HG02884 (cell line): ENCODE results near the gene CUX1.
"Not testable (repeated sequence)": the region's sequence is repeated elsewhere in the genome, so short reads cannot be mapped to it uniquely, and the experiment has no call there.

Experiments used
- ATAC-seq: cut with Tn5 transposase; IDR thresholded peaks from one replicate; pipeline ENCODE4 v1.9.1; 2021; ENCODE audit warnings: mild to moderate bottlenecking, moderate library complexity; ENCODE audit not compliant: unreplicated experiment

CUX1 gene

GRCh38 chr7:101849314-101849713 lies 31.9 kb downstream of the CUX1 start:
- ATAC-seq = not testable (repeated sequence)

- not testable (repeated sequence) for ATAC-seq
Measured at GRCh38 chr7:101852364-101852763, 34.9 kb downstream of the CUX1 start.

- ATAC-seq = no peak
Measured at GRCh38 chr7:101853684-101854083, 36.3 kb downstream of the CUX1 start.

GRCh38 chr7:101854084-101854865 lies 36.8 kb downstream of the CUX1 start:
- no peak for ATAC-seq

GRCh38 chr7:101856473-101857357 lies 39.3 kb downstream of the CUX1 start:
- ATAC-seq = peak; percentile 81

GRCh38 chr7:101857358-101857811 lies 40.0 kb downstream of the CUX1 start:
- peak; percentile 33 for ATAC-seq

- no peak for ATAC-seq
Measured at GRCh38 chr7:101858437-101859385, 41.3 kb downstream of the CUX1 start.

GRCh38 chr7:101859411-101860106 lies 42.1 kb downstream of the CUX1 start:
- ATAC-seq = no peak

GRCh38 chr7:101860316-101861217 lies 43.1 kb downstream of the CUX1 start:
- no peak for ATAC-seq

GRCh38 chr7:101861218-101861775 lies 43.9 kb downstream of the CUX1 start:
- ATAC-seq = no peak

GRCh38 chr7:101862280-101863220 lies 45.1 kb downstream of the CUX1 start:
- no peak for ATAC-seq

- no peak for ATAC-seq
Measured at GRCh38 chr7:101863598-101863997, 46.2 kb downstream of the CUX1 start.

GRCh38 chr7:101864039-101864438 lies 46.6 kb downstream of the CUX1 start:
- no peak for ATAC-seq

- ATAC-seq = no peak
Measured at GRCh38 chr7:101865031-101865430, 47.6 kb downstream of the CUX1 start.

- no peak for ATAC-seq
Measured at GRCh38 chr7:101865455-101865854, 48.0 kb downstream of the CUX1 start.

- no peak for ATAC-seq
Measured at GRCh38 chr7:101866328-101866727, 48.9 kb downstream of the CUX1 start.

- no peak for ATAC-seq
Measured at GRCh38 chr7:101867265-101867664, 49.8 kb downstream of the CUX1 start.

GRCh38 chr7:101867681-101868080 lies 50.3 kb downstream of the CUX1 start:
- ATAC-seq = not testable (repeated sequence)
